ENCODE measurements around the gene CREB3L1. TPM values are rescaled to one million over a fixed set of nuclear protein-coding genes. Genes with fewer than 3 reads are reported as not detected.

CREB3L1 gene
- total and polyA plus RNA-seq, 2 donors (not counting 3 experiments of a cell fraction or from before 2014, with no cell fraction given), result 0.23 to 0.84 TPM

GRCh38 chr11:46345131-46345597, 67.7 kb downstream of the CREB3L1 start:
- Histone ChIP-seq H3K9me3 (replicated peaks; ENCODE audit: control insufficient read depth, insufficient read depth, low read length) (no peaks in the 10 kb centered on the region), H3K79me2 (ENCODE audit: control insufficient read depth, insufficient read depth, low read length) (peaks cover 24% of the 10 kb centered on the region), H3K4me1 (ENCODE audit: control insufficient read depth, extremely low read depth, insufficient read depth, low read length) (peaks cover 46% of the 10 kb centered on the region), H3K27me3 (ENCODE audit: control insufficient read depth in 2 of 2, insufficient read depth in 2 of 2, low read length in 2 of 2) (no peaks in the 10 kb centered on the region), H3K4me2 (ENCODE audit: insufficient read depth, low read length) (peak overlapping the region; percentile 81), H3K4me3 (replicated peaks in 1 of 3; ENCODE audit: insufficient read depth in 1 of 3, low read depth in 1 of 3, low read length in 3 of 3) (peak overlapping the region; percentile 9 to 61 (median 38)), H3K36me3 (ENCODE audit: control insufficient read depth in 2 of 2, extremely low read depth in 1 of 2, insufficient read depth in 2 of 2, low read length in 2 of 2) (no peaks in the 10 kb centered on the region), H3K9me1 (replicated peaks; ENCODE audit: control insufficient read depth, extremely low read depth, insufficient read depth, low read length) (no peaks in the 10 kb centered on the region), H3K27ac (ENCODE audit: insufficient read depth, low read depth, low read length) (peak overlapping the region; percentile 40), H2AFZ (ENCODE audit: low read depth, low read length) (peak overlapping the region; percentile 45), H4K20me1 (replicated peaks; ENCODE audit: control insufficient read depth, extremely low read depth, insufficient read depth, low read length) (no peaks in the 10 kb centered on the region), H3K9ac (replicated peaks; ENCODE audit: extremely low read depth, insufficient read depth, low read length) (peak overlapping the region; percentile 53)
- BruUV-seq (replicated peaks), result no TSS peak
- intact Hi-C loops (cut with micrococcal nuclease), result loop anchor here (1.0 kb wide), 2 partner anchors 30 to 48 kb away; no protein-coding TSS in a partner anchor
- DNase-seq (ENCODE audit: low read depth, low spot score) (peak; percentile 54), FAIRE-seq (peak; percentile 88)
- dilution Hi-C loops (cut with MboI; ENCODE audit: extremely low pct_ligation_motif_present, low sequenced_read_pairs), result no loop called here
- ChIA-PET POLR2A (no interaction called here), CTCF (interaction anchor here (0.6 to 2.8 kb wide), 12 partner anchors 12 to 106 kb away, joined by 3 to 19 read pairs (median 4); partner anchors contain the start of gene CREB3L1)
- TF ChIP-seq POLR2A (IDR thresholded peaks at IDR 0.05; ENCODE audit: low read depth, low read length) (peak; percentile 72), MYC (IDR thresholded peaks at IDR 0.05; ENCODE audit: low read depth, low read length) (no peak), MAX (IDR thresholded peaks at IDR 0.05; ENCODE audit: insufficient read depth, insufficient read length) (no peak), POLR2AphosphoS5 (IDR thresholded peaks at IDR 0.05; ENCODE audit: insufficient read depth, low read depth, low read length) (peak; percentile 56), GATA2 (IDR thresholded peaks at IDR 0.05; ENCODE audit: insufficient read depth, insufficient read length, low read depth, low read length) (no peak), EZH2 (IDR thresholded peaks at IDR 0.05; ENCODE audit: borderline replicate concordance, low read depth, low read length, severe bottlenecking) (no peak), CTCF (IDR thresholded peaks at IDR 0.05; ENCODE audit: extremely low read depth in 1 of 2, insufficient read depth in 1 of 2, low read depth in 1 of 2, low read length in 2 of 2) (no peak), JUN (IDR thresholded peaks at IDR 0.05; ENCODE audit: borderline replicate concordance, insufficient read depth, insufficient read length, low read depth) (no peak)

Data from endothelial cell of umbilical vein (primary cell).